IMR-90 (cell line): Measurements from ENCODE around the gene EPS15. TPM values are rescaled to one million over a fixed set of nuclear protein-coding genes. Genes with fewer than 3 reads are reported as not detected.

ENCODE experiments used
- ATAC-seq: fragments of 200-7000 bp; cut with Tn5 transposase; 2 replicates; pipeline ENCODE4 v1.9.1; 2020; ENCODE audit warnings: low read depth, mild to moderate bottlenecking, moderate library complexity
- BruUV-seq: library from RNA; stranded (reverse); fragments of 400-500 nt; replicated peaks from 2 replicates; lab custom pipeline; 2021; lab: Mats Ljungman, UMichigan
- CTCF ChIA-PET: fragments of 300-600 bp; formaldehyde crosslinking; extraction: SDS; loops from one replicate; lab custom pipeline; 2021; ENCODE audit warnings: antibody characterized with exemption; lab: Yijun Ruan, JAX
- POLR2A ChIA-PET: fragments of 300-600 bp; sonication (Branson Sonifier 250); formaldehyde crosslinking; loops from one replicate; lab custom pipeline; 2022; ENCODE audit warnings: antibody characterized with exemption; ENCODE audit not compliant: unreplicated experiment; lab: Charles Lee
- DNase-seq: peaks from one replicate; pipeline ENCODE4 v3.0.0; 2013
- H2AFZ ChIP-seq: replicated peaks from 2 replicates; pipeline ENCODE3; 2013; ENCODE audit warnings: low read length, mild to moderate bottlenecking; ENCODE audit not compliant: poor library complexity
- H2AK5ac ChIP-seq: 2 replicates; pipeline ENCODE4 v1.6.1; 2013; ENCODE audit warnings: low read depth, low read length, inconsistent platforms
- H2AK9ac ChIP-seq: replicated peaks from 2 replicates; pipeline ENCODE3; 2013; ENCODE audit warnings: mild to moderate bottlenecking, low read depth, low read length, moderate library complexity; ENCODE audit not compliant: poor library complexity
- H2BK120ac ChIP-seq: 2 replicates; pipeline ENCODE4 v1.6.1; 2013; ENCODE audit warnings: low read depth, low read length, inconsistent platforms
- H2BK15ac ChIP-seq: 3 replicates; pipeline ENCODE4 v1.6.1; 2013; ENCODE audit warnings: low read depth, low read length, inconsistent platforms
- H2BK20ac ChIP-seq: 2 replicates; pipeline ENCODE4 v1.6.1; 2013; ENCODE audit warnings: low read depth, mild to moderate bottlenecking, inconsistent platforms, low read length, moderate library complexity
- H2BK5ac ChIP-seq: 2 replicates; pipeline ENCODE4 v1.6.1; 2013; ENCODE audit warnings: mild to moderate bottlenecking, low read depth, low read length, inconsistent platforms; ENCODE audit not compliant: poor library complexity, severe bottlenecking
- H3K14ac ChIP-seq: replicated peaks from 2 replicates; pipeline ENCODE4 v1.6.1; 2013; ENCODE audit warnings: low read depth, low read length, inconsistent platforms
- H3K18ac ChIP-seq: 2 replicates; pipeline ENCODE4 v1.6.1; 2013; ENCODE audit warnings: low read depth, low read length, control low read depth
- H3K23ac ChIP-seq: 2 replicates; pipeline ENCODE4 v1.6.1; 2013; ENCODE audit warnings: low read depth, low read length, inconsistent platforms
- H3K27ac ChIP-seq: 2 replicates; pipeline ENCODE4 v1.5.1; 2013; ENCODE audit warnings: mild to moderate bottlenecking, control low read depth, low read length; ENCODE audit not compliant: insufficient read depth
- H3K27me3 ChIP-seq: 2 replicates; pipeline ENCODE4 v1.6.1; 2013; ENCODE audit warnings: low read length; ENCODE audit not compliant: control insufficient read depth, insufficient read depth
- H3K36me3 ChIP-seq: 2 replicates; pipeline ENCODE4 v1.6.1; 2013; ENCODE audit warnings: low read length, mixed read lengths; ENCODE audit not compliant: control insufficient read depth, insufficient read depth
- H3K4ac ChIP-seq: 2 replicates; pipeline ENCODE4 v1.6.1; 2013; ENCODE audit warnings: low read depth, low read length, inconsistent platforms
- H3K4me1 ChIP-seq: 2 replicates; pipeline ENCODE4 v1.6.1; 2013; ENCODE audit warnings: low read length, mixed read lengths; ENCODE audit not compliant: control insufficient read depth, insufficient read depth
- H3K4me2 ChIP-seq: 2 replicates; pipeline ENCODE4 v1.6.1; 2013; ENCODE audit warnings: low read depth, mild to moderate bottlenecking, control low read depth, low read length, moderate library complexity
- H3K4me3 ChIP-seq: 2 replicates; pipeline ENCODE4 v1.5.1; 2013; ENCODE audit warnings: low read depth, mild to moderate bottlenecking, control low read depth, low read length, moderate library complexity; ENCODE audit not compliant: insufficient read depth
- H3K56ac ChIP-seq: 2 replicates; pipeline ENCODE4 v1.6.1; 2013; ENCODE audit warnings: low read length, inconsistent platforms; ENCODE audit not compliant: insufficient read depth; ENCODE audit errors: extremely low read depth
- H3K79me1 ChIP-seq, 2 experiments: 2 replicates each; pipeline ENCODE4 v1.6.1; 2013; ENCODE audit warnings: low read length in 2 of 2, inconsistent platforms in 1 of 2, low read depth in 1 of 2
- H3K9ac ChIP-seq: 2 replicates; pipeline ENCODE4 v1.6.1; 2013; ENCODE audit warnings: low read depth, low read length, control low read depth
- H3K9me1 ChIP-seq: 2 replicates; pipeline ENCODE4 v1.6.1; 2013; ENCODE audit warnings: low read length, inconsistent platforms; ENCODE audit not compliant: insufficient read depth
- H3K9me3 ChIP-seq: 2 replicates; pipeline ENCODE4 v1.6.1; 2013; ENCODE audit warnings: low read length; ENCODE audit not compliant: control insufficient read depth, insufficient read depth
- H4K20me1 ChIP-seq: 2 replicates; pipeline ENCODE4 v1.6.1; 2013; ENCODE audit warnings: low read length, inconsistent platforms; ENCODE audit not compliant: insufficient read depth
- H4K5ac ChIP-seq: 2 replicates; pipeline ENCODE4 v1.6.1; 2013; ENCODE audit warnings: mild to moderate bottlenecking, low read depth, low read length, control low read depth
- H4K8ac ChIP-seq, 2 experiments: 2 replicates each; pipeline ENCODE4 v1.6.1; 2013; ENCODE audit warnings: low read depth in 2 of 2, low read length in 2 of 2, control low read depth in 1 of 2, inconsistent platforms in 1 of 2
- H4K91ac ChIP-seq: 2 replicates; pipeline ENCODE4 v1.6.1; 2013; ENCODE audit warnings: low read depth, low read length, inconsistent platforms; ENCODE audit not compliant: insufficient read depth
- BHLHE40 ChIP-seq: fragments of 150-350 bp; IDR thresholded peaks from 2 replicates; pipeline ENCODE4 v1.6.1; 2016; ENCODE audit warnings: mild to moderate bottlenecking, low read depth, low read length
- CEBPB ChIP-seq: IDR thresholded peaks from 2 replicates; pipeline ENCODE4 v1.6.1; 2012; ENCODE audit warnings: low read depth, low read length, improper control_type of control experiment
- MAFK ChIP-seq: IDR thresholded peaks from 2 replicates; pipeline ENCODE4 v1.6.1; 2012; ENCODE audit warnings: low read depth, low read length, improper control_type of control experiment
- POLR2A ChIP-seq: IDR thresholded peaks from 2 replicates; pipeline ENCODE4 v1.6.1; 2012; ENCODE audit warnings: mild to moderate bottlenecking, low read depth, low read length
- WGBS, 2 experiments: methylation state at CpG; one replicate each; pipeline versions ENCODE4 v1.1.5 to v1.1.7; 2013; ENCODE audit warnings: missing lambda C conversion rate in 2 of 2; ENCODE audit not compliant: insufficient read length in 1 of 2; ENCODE audit errors: extremely low coverage in 2 of 2; 5-methylcytosine and 5-hydroxymethylcytosine counted together
- dilution Hi-C: fragments of 300-500 bp; cut with HindIII; formaldehyde crosslinking; loops from one replicate; pipeline ENCODE4 v1.14.3; 2018; ENCODE audit warnings: low sequenced_read_pairs; ENCODE audit not compliant: unreplicated experiment
- in situ Hi-C: fragments of 300-500 bp; cut with MboI; formaldehyde crosslinking; loops from 3 replicates; pipeline ENCODE4 v1.14.3; 2019; ENCODE audit warnings: low sequenced_read_pairs, inconsistent platforms, mixed read lengths
- intact Hi-C: fragments of 100-400 bp; cut with micrococcal nuclease; formaldehyde crosslinking; loops from 2 replicates; pipeline ENCODE4 v1.10.0; 2022
- polyA plus RNA-seq, 3 experiments: library from polyadenylated mRNA; depleted of rRNA; stranded (reverse); fragments of >200 nt; gene quantifications; 2 replicates each; pipeline ENCODE4 v1.2.3, GENCODE V29; 2012; ENCODE audit warnings: low replicate concordance in 1 of 3
- total RNA-seq: library from RNA; depleted of rRNA; stranded (reverse); fragments of >200 nt; gene quantifications from 2 replicates; pipeline ENCODE4 v1.2.3, GENCODE V29; 2012
- TF ChIP-seq, protein P1 (sequence below): fragments of 150-350 bp; IDR thresholded peaks from 2 replicates; pipeline ENCODE4 v1.6.1; 2017; ENCODE audit warnings: mild to moderate bottlenecking, antibody characterized with exemption, low read length, low read depth
- TF ChIP-seq, protein P2 (sequence below): fragments of 150-350 bp; IDR thresholded peaks from 2 replicates; pipeline ENCODE4 v1.6.1; 2016; ENCODE audit warnings: low read depth, mild to moderate bottlenecking, low read length, moderate library complexity, borderline replicate concordance

The EPS15 gene
- total and polyA plus RNA-seq, 2 of the 4 experiments (the other 2 are of a cell fraction): 17.6 to 38.0 TPM

DNA sequence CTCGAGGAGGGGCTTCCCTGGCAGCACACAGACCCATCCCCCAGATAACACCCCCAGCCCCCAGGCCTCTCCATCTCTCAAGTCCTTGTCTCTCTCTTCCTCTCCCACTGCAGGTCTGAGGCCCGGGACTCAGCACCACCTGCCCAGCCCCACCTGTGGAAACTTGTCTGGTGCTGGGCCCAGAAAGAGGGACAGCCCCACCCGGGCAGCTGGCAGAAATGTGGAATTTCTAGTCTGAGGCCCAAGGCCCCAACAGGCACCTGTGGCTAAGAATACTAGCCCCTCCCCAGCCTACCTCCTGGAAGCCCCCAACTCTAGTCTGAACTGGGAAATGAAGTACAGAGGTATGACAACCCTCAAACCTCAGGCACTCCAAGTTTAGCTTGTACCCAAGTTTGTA lies 204.1 kb downstream of the EPS15 start:
- WGBS, 2 experiments: 50% methylated on average over 1 of the region's 3 CpGs; no CpG with 5 or more reads in 1 of the 2 experiments
- ChIA-PET POLR2A (no interaction called here), CTCF (interaction anchor here (0.8 to 1.1 kb wide), 2 partner anchors 12 to 29 kb away, joined by 3 read pairs; no protein-coding TSS in a partner anchor)
- Histone ChIP-seq H3K79me1 (no peaks in the 10 kb centered on the region), H2AK5ac (0 out of 2 replicates have a peak overlapping the region, but pooled peaks have one; percentile 23), H3K36me3 (no peaks in the 10 kb centered on the region), H2BK15ac (0 out of 3 replicates have a peak overlapping the region, but pooled peaks have one; percentile 33), H3K14ac (peak overlapping the region; percentile 87; the same call in 1 of the 2 replicates), H3K4me2 (no peak overlapping the region), H3K27ac (no peak overlapping the region), H3K4ac (peak overlapping the region; percentile 18; the same call in 1 of the 2 replicates), H2BK5ac (no peak overlapping the region), H4K91ac (peak overlapping the region; percentile 80; the same call in 1 of the 2 replicates), H4K20me1 (no peaks in the 10 kb centered on the region), H2AK9ac (peak overlapping the region; percentile 86), H4K8ac (peak overlapping the region; percentile 32 to 96; a peak in 3 of 4 replicates), H3K4me1 (peaks cover 10% of the 10 kb centered on the region), H3K27me3 (no peaks in the 10 kb centered on the region), H2AFZ (peak overlapping the region; percentile 96), H2BK120ac (peak overlapping the region; percentile 89; the same call in 1 of the 2 replicates), H3K9ac (no peak overlapping the region), H3K23ac (no peak overlapping the region), H3K18ac (no peak overlapping the region), H3K9me1 (peaks cover 16% of the 10 kb centered on the region), H3K56ac (no peak overlapping the region), H3K4me3 (no peak overlapping the region), H3K9me3 (no peaks in the 10 kb centered on the region), H2BK20ac (peak overlapping the region; percentile 80; the same call in 1 of the 2 replicates), H4K5ac (no peak overlapping the region; the same call in 1 of the 2 replicates)
- no peak for ATAC-seq
- in situ Hi-C loops: no loop called here
- no peak for TF ChIP-seq BHLHE40
- TF ChIP-seq, protein P1, sequence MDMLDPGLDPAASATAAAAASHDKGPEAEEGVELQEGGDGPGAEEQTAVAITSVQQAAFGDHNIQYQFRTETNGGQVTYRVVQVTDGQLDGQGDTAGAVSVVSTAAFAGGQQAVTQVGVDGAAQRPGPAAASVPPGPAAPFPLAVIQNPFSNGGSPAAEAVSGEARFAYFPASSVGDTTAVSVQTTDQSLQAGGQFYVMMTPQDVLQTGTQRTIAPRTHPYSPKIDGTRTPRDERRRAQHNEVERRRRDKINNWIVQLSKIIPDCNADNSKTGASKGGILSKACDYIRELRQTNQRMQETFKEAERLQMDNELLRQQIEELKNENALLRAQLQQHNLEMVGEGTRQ: no peak
- TF ChIP-seq, protein P2, sequence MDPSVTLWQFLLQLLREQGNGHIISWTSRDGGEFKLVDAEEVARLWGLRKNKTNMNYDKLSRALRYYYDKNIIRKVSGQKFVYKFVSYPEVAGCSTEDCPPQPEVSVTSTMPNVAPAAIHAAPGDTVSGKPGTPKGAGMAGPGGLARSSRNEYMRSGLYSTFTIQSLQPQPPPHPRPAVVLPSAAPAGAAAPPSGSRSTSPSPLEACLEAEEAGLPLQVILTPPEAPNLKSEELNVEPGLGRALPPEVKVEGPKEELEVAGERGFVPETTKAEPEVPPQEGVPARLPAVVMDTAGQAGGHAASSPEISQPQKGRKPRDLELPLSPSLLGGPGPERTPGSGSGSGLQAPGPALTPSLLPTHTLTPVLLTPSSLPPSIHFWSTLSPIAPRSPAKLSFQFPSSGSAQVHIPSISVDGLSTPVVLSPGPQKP: no peak
- no peak for TF ChIP-seq CEBPB
- no peak for TF ChIP-seq MAFK
- TF ChIP-seq POLR2A: no peak
- intact Hi-C loops: no loop called here
- no peak for DNase-seq
- BruUV-seq: no TSS peak
- dilution Hi-C loops: no loop called here
